SK-N-MC (cell line): ENCODE measurements around the gene MCF2L.

Source experiments
- EZH2 ChIP-seq: fragments of 200-600 bp; sonication (generic); IDR thresholded peaks from one replicate; pipeline ENCODE4 v1.6.1; 2017; ENCODE audit warnings: antibody characterized with exemption
- POLR2AphosphoS5 ChIP-seq: IDR thresholded peaks from 2 replicates; pipeline ENCODE4 v1.6.1; 2012; ENCODE audit warnings: mild to moderate bottlenecking, low read depth, low read length, borderline replicate concordance

DNA sequence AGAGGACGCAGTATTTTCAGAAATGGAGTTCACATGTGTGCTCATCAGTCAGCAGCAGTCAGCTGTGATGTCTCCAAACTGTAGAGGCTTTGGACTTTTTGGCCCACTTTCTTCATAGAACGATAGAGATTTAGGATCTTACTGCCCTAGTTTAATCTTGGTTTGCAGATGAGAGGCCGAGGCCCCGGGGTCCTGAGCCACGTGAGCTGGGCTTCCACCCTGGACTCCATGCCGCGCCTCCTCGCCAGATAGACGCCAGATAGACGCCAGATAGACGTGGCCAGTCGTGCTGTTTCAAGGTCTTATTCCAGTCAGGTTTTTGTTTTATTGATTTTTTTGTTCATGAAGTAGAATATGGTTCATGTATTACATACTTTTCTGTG is 11.7 kb upstream of the MCF2L start:
- no peak for TF ChIP-seq POLR2AphosphoS5
- TF ChIP-seq EZH2, result no peak
